ENCODE measurements around the gene GNA15.
A peak's percentile ranks its signal among the peaks of the same experiment; 100 is the strongest.

GNA15 gene

DNA sequence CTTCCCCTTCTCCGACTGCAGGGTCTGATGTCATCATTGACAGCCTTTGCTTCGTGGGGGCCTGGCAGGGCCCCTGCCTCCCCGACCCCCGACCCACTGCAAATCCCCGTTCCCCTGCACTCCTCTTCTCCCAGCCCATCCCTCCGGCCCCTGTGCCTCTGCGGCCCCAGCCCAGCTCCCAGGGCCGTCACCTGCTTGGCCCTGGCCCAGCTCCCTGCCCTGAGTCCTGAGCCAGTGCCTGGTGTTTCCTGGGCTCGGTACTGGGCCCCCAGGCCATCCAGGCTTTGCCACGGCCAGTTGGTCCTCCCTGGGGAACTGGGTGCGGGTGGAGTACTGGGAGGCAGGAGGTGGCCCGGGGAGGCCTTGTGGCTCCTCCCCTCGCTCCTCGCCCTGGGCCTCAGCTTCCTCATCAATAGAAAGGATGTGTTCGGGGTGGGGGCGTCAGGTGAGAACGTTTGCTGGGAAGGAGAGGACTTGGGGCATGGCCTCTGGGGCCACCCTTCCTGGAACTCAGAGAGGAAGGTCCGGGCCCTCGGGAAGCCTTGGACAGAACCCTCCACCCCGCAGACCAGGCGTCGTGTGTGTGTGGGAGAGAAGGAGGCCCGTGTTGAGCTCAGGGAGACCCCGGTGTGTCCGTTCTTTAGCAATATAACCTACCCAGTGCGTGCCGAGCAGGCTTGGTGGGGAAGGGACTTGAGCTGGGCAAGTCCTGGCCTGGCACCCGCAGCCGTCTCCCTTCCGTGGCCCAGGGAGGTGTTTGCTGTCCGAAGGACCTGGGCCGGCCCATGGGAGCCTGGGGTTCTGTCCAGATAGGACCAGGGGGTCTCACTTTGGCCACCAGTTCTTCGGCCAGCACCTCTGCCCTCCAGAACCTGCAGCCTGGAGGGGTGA lies 72.7 kb downstream of the GNA15 start:
- no peak for DNase-seq (ENCODE audit: low read depth in 2 of 2)

- peak; percentile 54 to 71 for DNase-seq (ENCODE audit: low read depth in 2 of 2)
These were observed 74.6 kb downstream of the GNA15 start for GRCh38 chr19:3210347-3211017.

- DNase-seq (ENCODE audit: low read depth in 2 of 2) = no peak
These were observed 75.4 kb downstream of the GNA15 start for GRCh38 chr19:3211191-3211590.

DNA sequence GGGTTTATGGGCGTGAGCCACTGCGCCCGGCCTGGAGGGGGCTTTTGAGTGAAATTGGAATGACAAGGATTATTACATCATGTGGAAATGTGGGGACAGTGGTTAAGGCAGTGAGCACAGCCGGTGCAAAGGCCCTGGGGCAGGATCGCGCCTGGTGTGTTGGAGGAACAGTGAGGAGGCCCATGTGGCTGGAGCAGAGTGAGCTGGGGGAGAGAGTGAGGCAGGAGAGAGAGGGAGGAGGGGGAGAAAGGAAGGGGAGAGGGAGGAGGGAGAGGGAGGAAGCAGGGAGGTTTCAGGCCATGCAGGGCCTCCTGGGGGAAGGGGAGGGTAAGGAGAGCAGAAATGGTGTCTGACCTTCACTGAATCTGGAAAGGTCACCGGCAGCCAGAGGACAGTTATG lies 77.3 kb downstream of the GNA15 start:
- DNase-seq (ENCODE audit: low read depth in 2 of 2) = no peak

All from stimulated activated CD4-positive, alpha-beta T cell treated with anti-CD3 and anti-CD28 coated beads, Interleukin-15, amount 100 ng/mL, for 48 hours (primary cell).